Loucy (cell line): ENCODE data around the gene GID8.

ENCODE experiments used
- EZH2phosphoT487 ChIP-seq: fragments of 200-600 bp; IDR thresholded peaks from 2 replicates; pipeline ENCODE4 v1.6.1; 2018; ENCODE audit warnings: antibody characterized with exemption, mild to moderate bottlenecking, moderate library complexity, borderline replicate concordance
- TF ChIP-seq, protein P1 (sequence below): fragments of 200-600 bp; sonication (generic); conservative IDR thresholded peaks from 2 replicates; pipeline ENCODE4 v1.5.1; 2014; ENCODE audit warnings: mild to moderate bottlenecking, antibody characterized with exemption, low read length

- TF ChIP-seq, protein P1, sequence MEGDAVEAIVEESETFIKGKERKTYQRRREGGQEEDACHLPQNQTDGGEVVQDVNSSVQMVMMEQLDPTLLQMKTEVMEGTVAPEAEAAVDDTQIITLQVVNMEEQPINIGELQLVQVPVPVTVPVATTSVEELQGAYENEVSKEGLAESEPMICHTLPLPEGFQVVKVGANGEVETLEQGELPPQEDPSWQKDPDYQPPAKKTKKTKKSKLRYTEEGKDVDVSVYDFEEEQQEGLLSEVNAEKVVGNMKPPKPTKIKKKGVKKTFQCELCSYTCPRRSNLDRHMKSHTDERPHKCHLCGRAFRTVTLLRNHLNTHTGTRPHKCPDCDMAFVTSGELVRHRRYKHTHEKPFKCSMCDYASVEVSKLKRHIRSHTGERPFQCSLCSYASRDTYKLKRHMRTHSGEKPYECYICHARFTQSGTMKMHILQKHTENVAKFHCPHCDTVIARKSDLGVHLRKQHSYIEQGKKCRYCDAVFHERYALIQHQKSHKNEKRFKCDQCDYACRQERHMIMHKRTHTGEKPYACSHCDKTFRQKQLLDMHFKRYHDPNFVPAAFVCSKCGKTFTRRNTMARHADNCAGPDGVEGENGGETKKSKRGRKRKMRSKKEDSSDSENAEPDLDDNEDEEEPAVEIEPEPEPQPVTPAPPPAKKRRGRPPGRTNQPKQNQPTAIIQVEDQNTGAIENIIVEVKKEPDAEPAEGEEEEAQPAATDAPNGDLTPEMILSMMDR = no peak
- no peak for TF ChIP-seq EZH2phosphoT487
These were observed 19.5 kb downstream of the GID8 start for GRCh38 chr20:62957136-62958117.
